ENCODE results near the gene ZNF726.

GRCh38 chr19:23887642-23888041, 27.0 kb upstream of the ZNF726 start:
- TF ChIP-seq POLR2A (IDR thresholded peaks at IDR 0.05; ENCODE audit: low read depth, low read length) (no peak), POU2F2 (IDR thresholded peaks at IDR 0.05; ENCODE audit: low read depth, low read length) (no peak), POLR2AphosphoS5 (IDR thresholded peaks at IDR 0.05; ENCODE audit: low read depth, low read length) (no peak)
